Stomach (tissue), 9 donors: ENCODE data around the gene NAT9. TPM values are rescaled to one million over a fixed set of nuclear protein-coding genes. Genes with fewer than 3 reads are reported as not detected.

Experiments used
- DNase-seq, 2 donors: peaks; one replicate each; pipeline versions ENCODE4 v3.0.0 to v3.0.0-alpha.2; 2013 to 2019
- H3K27ac ChIP-seq, 5 donors: fragments of 200-600 bp in 4 of 5; sonication (generic) in 4 of 5; one replicate each; pipeline ENCODE4 v1.5.1; 2013 to 2019; ENCODE audit warnings: mild to moderate bottlenecking in 1 of 5, moderate library complexity in 1 of 5
- H3K27me3 ChIP-seq, 3 donors: fragments of 200-600 bp; sonication (generic); one replicate each; pipeline ENCODE4 v1.5.1; 2017 to 2019; ENCODE audit warnings: mixed run types in 1 of 3
- H3K36me3 ChIP-seq, 4 donors: fragments of 200-600 bp; sonication (generic); 1 replicate in 3 of 4; 2 replicates in 1 of 4; pipeline ENCODE4 v1.5.1; 2016 to 2019
- H3K4me1 ChIP-seq, 4 donors: fragments of 200-600 bp; sonication (generic); one replicate each; pipeline ENCODE4 v1.5.1; 2016 to 2019
- H3K4me3 ChIP-seq, 4 donors: fragments of 200-600 bp; sonication (generic) in 3 of 4; one replicate each; pipeline ENCODE4 v1.5.1; 2016 to 2019; ENCODE audit warnings: mild to moderate bottlenecking in 1 of 4
- H3K9me3 ChIP-seq, 4 donors: fragments of 200-600 bp; sonication (generic); one replicate each; pipeline ENCODE4 v1.5.1; 2016 to 2019
- CTCF ChIP-seq, 7 experiments: fragments of 450-650 bp in 4 of 7; fragments of 200-600 bp in 3 of 7; sonication (generic) in 3 of 7; IDR thresholded peaks; one replicate each; pipeline ENCODE4 v1.5.1; 2016 to 2019; ENCODE audit warnings: antibody characterized with exemption in 7 of 7, control low read depth in 2 of 7, mild to moderate bottlenecking in 1 of 7
- EP300 ChIP-seq: sonication (generic); formaldehyde crosslinking; IDR thresholded peaks from one replicate; pipeline ENCODE4 v1.6.1; 2017; ENCODE audit warnings: antibody characterized with exemption
- POLR2A ChIP-seq, 4 donors: fragments of 450-650 bp; IDR thresholded peaks; one replicate each; pipeline ENCODE4 v1.6.1; 2016; ENCODE audit warnings: antibody characterized with exemption in 4 of 4, control low read depth in 2 of 4, mild to moderate bottlenecking in 1 of 4, moderate library complexity in 1 of 4
- POLR2AphosphoS5 ChIP-seq, 3 donors: sonication (generic); formaldehyde crosslinking; IDR thresholded peaks; one replicate each; pipeline ENCODE4 v1.6.1; 2016; ENCODE audit warnings: antibody characterized with exemption in 3 of 3
- WGBS, 5 donors: extraction: QIAGEN DNeasy Blood & Tissue Kit in 3 of 5; methylation state at CpG; one replicate each; pipeline versions ENCODE4 v1.1.5 to v1.1.7; 2013 to 2018; 5-methylcytosine and 5-hydroxymethylcytosine counted together
- intact Hi-C: fragments of 100-400 bp; cut with DNase I; formaldehyde crosslinking; loops from one replicate; pipeline ENCODE4 v1.15.1; 2023; ENCODE audit warnings: low total_unique reads
- polyA plus RNA-seq, 3 donors: library from polyadenylated mRNA; stranded (reverse); fragments of 200-250 nt; gene quantifications; one replicate each; pipeline ENCODE4 v1.2.3, GENCODE V29; 2013
- total RNA-seq, 5 donors: library from RNA; depleted of rRNA; stranded (reverse); fragments of >200 nt; gene quantifications; one replicate each; pipeline versions ENCODE4 v1.1.0 to v1.2.3, GENCODE V29; 2014 to 2016
- donor health status: healthy with polysubstance abuse.
- donor health status: Bipolar disorder and iron deficiency.
- donor health status: healthy.

Gene NAT9
- total and polyA plus RNA-seq, 8 donors: 14.5 to 33.5 (median 21.9) TPM

GRCh38 chr17:74798239-74798707, 22.1 kb upstream of the NAT9 start:
- Histone ChIP-seq H3K9me3 (no peaks in the 10 kb centered on the region), H3K27me3 (no peaks in the 10 kb centered on the region), H3K4me3 (no peak overlapping the region), H3K27ac (no peak overlapping the region), H3K36me3 (peaks cover 47 to 100% (median 98%) of the 10 kb centered on the region in 4 donors), H3K4me1 (no peaks in the 10 kb centered on the region)
- intact Hi-C loops: no loop called here
- no peak for DNase-seq
- TF ChIP-seq POLR2AphosphoS5 (IDR thresholded peaks at IDR 0.05): no peak
- TF ChIP-seq POLR2A (IDR thresholded peaks at IDR 0.05): no peak
- no peak for TF ChIP-seq CTCF (IDR thresholded peaks at IDR 0.05)
- TF ChIP-seq EP300: no peak
- 83 to 91% (median 85%) methylated on average over 8 of the region's 8 CpGs for WGBS, 5 donors

GRCh38 chr17:74797824-74798223, 21.7 kb upstream of the NAT9 start:
- no peak for TF ChIP-seq POLR2A (IDR thresholded peaks at IDR 0.05)
- no peak for TF ChIP-seq POLR2AphosphoS5 (IDR thresholded peaks at IDR 0.05)
- no peak for TF ChIP-seq CTCF (IDR thresholded peaks at IDR 0.05)
- TF ChIP-seq EP300: no peak
- 92 to 99% (median 97%) methylated on average over 4 of the region's 4 CpGs for WGBS, 5 donors
- Histone ChIP-seq H3K36me3 (peaks cover 47 to 100% (median 100%) of the 10 kb centered on the region in 4 donors), H3K27ac (no peak overlapping the region), H3K9me3 (no peaks in the 10 kb centered on the region), H3K4me3 (no peak overlapping the region), H3K4me1 (no peaks in the 10 kb centered on the region), H3K27me3 (no peaks in the 10 kb centered on the region)
- DNase-seq: no peak
- intact Hi-C loops: no loop called here

- 89 to 95% (median 93%) methylated on average over 6 of the region's 6 CpGs for WGBS, 5 donors
- H3K27me3 ChIP-seq: no peaks in the 10 kb centered on the region
- no peak for DNase-seq
- no peak overlapping the region for H3K27ac ChIP-seq
- intact Hi-C loops: no loop called here
- H3K4me3 ChIP-seq: no peak overlapping the region
- TF ChIP-seq POLR2A (IDR thresholded peaks at IDR 0.05) (no peak), EP300 (no peak)
- no peaks in the 10 kb centered on the region for H3K4me1 ChIP-seq
- H3K9me3 ChIP-seq: no peaks in the 10 kb centered on the region
- H3K36me3 ChIP-seq: peaks cover 47 to 98% (median 96%) of the 10 kb centered on the region in 4 donors
These were observed 20.7 kb upstream of the NAT9 start for GRCh38 chr17:74796866-74797265.

GRCh38 chr17:74796211-74796610, 20.1 kb upstream of the NAT9 start:
- Histone ChIP-seq H3K4me3 (no peak overlapping the region), H3K27ac (no peak overlapping the region), H3K4me1 (peaks cover 0 to 1% (median 0%) of the 10 kb centered on the region in 4 donors), H3K9me3 (no peaks in the 10 kb centered on the region), H3K27me3 (no peaks in the 10 kb centered on the region), H3K36me3 (peaks cover 47 to 91% (median 90%) of the 10 kb centered on the region in 4 donors)
- DNase-seq: no peak
- no peak for TF ChIP-seq EP300
- no peak for TF ChIP-seq POLR2A (IDR thresholded peaks at IDR 0.05)
- TF ChIP-seq CTCF (IDR thresholded peaks at IDR 0.05): no peak
- no peak for TF ChIP-seq POLR2AphosphoS5 (IDR thresholded peaks at IDR 0.05)
- 84 to 93% (median 92%) methylated on average over 3 to 4 of the region's 4 CpGs for WGBS, 5 donors
- intact Hi-C loops: no loop called here

GRCh38 chr17:74795327-74796020, 19.3 kb upstream of the NAT9 start:
- Histone ChIP-seq H3K9me3 (no peaks in the 10 kb centered on the region), H3K27me3 (no peaks in the 10 kb centered on the region), H3K4me1 (peaks cover 0 to 8% (median 0%) of the 10 kb centered on the region in 4 donors), H3K36me3 (peaks cover 47 to 88% (median 87%) of the 10 kb centered on the region in 4 donors), H3K4me3 (no peak overlapping the region), H3K27ac (no peak overlapping the region)
- intact Hi-C loops: no loop called here
- no peak for DNase-seq
- TF ChIP-seq EP300 (no peak), POLR2AphosphoS5 (IDR thresholded peaks at IDR 0.05) (no peak), POLR2A (IDR thresholded peaks at IDR 0.05) (no peak)
- WGBS, 5 donors: 85 to 96% (median 93%) methylated on average over 18 of the region's 18 CpGs
